CD4-positive, alpha-beta T cell treated with Interleukin-21 for 1 hour (primary cell): ENCODE results near the gene MUS81.

Source experiments
- DNase-seq: peaks from one replicate; pipeline ENCODE4 v3.0.0-alpha.2; 2020

The MUS81 gene

DNA sequence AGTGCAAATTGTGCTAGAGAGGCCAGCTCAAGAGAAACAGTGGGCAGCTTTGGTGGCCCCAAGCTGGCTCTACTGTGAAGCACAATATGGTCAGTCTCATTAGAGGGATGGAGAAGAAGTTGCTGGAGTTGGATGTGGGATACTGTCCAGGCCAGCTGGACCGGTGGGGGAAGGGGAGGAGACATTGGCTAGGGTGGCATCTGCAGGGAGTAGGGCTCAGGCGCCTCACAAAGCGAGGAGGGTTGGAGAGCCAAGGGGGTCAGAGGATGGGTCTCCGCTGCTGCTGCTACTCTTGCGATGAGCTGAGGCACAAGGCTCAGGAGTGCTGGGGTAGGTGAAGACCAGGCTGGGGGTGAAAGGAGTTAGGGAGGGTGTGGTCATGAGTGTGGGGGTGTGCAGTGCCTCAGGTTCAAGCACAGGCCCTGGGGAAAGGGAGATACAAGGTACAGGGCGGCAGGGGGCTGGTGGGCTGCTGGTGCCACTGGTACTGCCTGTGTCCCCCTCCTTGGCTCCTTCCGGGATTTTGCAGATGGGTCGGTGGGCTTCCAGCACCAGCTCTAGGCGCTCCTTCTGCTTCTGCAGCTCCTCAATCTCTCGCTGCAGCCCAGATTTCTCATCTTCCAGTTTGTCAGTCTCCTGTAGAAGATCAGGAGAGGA, 32.6 kb downstream of the MUS81 start:
- no peak for DNase-seq

DNA sequence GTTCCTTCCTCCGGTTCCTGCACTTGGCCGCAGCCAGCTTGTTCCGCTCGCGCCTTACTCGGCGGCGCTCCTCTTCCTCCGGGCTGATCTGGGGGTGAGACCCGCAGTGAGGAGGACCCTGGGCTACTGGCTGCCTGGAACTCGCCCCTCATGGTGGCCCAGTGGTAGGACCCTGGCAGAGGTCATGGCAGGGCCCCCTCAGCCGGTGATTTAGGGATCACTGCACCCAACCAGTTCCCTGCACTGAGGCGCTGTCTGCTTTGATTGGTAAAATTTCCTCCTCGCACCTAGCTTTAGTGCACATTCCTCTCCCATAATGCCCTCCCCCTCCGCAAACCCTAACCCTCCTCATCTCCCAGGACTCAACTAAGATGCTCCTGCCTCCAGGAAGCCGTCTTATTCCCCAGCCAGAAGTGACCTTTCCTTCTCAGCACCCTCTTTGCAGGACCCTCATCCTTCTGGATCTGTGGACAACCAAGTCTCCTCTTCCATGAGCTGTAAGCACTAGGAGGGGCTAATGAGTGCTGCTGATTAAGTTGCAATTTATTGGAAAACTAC, 33.9 kb downstream of the MUS81 start:
- DNase-seq, result peak; percentile 59

DNA sequence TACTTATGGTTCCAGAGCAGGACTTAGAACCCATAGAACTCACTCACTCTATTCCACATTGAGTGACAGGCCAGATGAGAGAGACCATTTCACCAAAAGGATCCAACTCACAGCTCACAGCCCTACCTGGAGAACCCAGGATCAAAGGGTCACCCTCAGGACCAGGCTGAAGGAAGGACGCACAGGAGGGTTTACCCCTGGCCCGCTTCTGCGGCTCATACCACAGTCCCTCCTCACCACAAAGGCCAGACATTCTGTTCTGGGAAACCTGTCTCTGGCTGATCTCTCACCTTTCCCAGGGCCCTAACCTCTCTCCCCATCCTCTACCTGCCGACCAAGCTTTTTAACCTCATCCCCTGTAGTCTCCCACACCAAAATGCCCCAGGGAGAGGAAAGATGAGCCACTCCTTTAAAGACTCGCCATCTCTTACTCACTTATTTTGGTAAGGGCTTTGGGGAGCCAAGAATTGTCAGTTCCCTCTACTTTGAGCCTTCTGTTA, 35.3 kb downstream of the MUS81 start:
- DNase-seq, result no peak

DNA sequence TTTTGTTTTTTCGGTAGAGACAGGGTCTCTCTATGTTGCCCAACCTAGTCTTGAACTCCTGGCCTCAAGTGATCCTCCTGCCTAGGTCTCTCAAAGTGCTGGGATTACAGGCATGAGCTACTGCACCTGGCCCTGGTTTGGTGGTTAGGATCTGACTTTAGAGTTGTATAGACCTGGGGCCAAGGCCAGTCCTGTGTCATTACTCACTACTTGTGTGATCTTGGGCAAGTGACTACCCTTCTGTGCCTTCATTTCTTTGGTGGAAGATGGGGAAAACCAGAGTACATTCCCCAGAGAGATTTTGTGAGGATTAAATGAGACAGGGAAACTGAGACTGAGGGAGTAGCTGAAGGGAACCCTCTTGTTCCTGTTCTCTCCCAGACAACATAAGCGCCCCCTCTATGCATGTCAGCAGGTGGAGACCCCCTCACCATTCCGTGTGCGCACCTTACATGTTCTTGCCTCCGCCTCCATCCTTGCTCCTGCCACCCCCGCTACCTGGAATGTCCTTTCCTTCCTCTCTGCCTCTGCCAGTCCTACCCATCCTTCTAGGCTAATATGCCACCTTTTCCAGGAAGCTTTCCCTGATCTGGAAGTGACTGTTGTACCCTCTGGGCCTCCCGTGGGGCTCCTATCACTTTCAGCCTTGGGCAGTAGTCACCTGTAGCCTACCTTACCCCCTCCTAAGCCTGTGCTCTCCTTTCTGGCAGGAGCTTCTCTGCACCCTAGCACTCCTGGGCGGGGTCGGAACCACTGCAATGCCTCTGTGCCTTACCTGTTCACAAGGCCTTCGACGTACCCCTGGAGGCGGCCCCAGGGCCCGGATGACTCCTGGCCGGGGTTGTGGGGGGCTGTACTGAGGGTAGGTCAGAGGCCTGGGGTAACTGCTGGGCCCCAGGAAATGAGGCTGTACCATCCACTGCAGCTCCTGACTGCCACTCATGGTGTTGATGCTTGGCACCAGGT, 36.1 kb downstream of the MUS81 start:
- DNase-seq, result no peak

DNA sequence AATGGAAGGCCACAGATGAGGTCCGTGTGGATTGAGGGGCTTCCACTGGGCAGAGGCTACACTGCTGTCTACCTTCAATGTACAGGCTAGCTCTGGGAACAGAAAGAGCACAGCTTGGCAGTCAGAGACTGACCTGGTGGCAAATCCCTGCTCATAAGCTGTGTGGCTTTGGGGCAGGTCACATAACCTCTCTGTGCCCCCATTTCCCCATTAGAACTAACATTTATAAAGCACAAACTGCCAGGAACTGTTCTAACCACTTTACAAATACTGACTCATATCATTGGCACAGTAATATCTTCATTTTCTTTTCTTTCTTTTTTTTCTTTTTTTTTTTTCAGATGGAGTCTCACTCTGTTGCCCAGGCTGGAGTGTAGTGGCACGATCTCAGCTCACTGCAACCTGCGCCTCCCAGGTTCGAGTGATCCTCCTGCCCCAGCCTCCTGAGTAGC, 36.8 kb downstream of the MUS81 start:
- DNase-seq, result no peak

DNA sequence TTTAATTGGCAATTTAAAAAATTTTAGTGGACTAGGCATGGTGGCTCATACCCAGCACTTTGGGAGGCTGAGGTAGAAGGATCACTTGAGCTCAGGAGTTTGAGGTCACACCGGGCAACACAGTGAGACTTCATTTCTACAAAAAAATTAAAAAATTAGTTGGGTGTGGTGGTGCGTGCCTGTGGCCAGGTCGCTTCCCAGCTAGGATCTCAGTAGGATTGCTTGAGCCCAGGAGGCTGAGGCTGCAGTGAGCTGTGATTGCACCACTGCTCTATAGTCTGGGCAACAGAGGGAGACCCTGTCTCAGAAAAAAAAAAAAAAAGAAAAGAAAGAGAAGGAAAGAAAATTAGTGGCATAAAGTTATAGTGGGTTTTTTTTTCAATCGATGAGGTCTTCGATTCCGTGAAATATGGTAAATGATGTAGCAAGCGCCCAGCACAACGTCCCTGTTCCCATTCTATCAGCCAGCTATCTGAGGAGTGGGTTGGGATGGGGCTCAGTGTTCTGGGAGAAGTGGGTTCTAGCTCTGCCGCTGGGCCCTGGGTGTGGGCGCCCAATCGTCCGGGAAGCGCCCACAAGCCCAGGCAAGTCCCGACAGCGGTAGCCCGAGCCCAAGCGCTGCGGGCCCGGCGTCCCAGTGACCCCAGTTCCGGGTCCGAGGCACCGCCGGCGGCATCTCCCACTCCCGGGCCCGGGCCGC, 38.6 kb downstream of the MUS81 start:
- no peak for DNase-seq

DNA sequence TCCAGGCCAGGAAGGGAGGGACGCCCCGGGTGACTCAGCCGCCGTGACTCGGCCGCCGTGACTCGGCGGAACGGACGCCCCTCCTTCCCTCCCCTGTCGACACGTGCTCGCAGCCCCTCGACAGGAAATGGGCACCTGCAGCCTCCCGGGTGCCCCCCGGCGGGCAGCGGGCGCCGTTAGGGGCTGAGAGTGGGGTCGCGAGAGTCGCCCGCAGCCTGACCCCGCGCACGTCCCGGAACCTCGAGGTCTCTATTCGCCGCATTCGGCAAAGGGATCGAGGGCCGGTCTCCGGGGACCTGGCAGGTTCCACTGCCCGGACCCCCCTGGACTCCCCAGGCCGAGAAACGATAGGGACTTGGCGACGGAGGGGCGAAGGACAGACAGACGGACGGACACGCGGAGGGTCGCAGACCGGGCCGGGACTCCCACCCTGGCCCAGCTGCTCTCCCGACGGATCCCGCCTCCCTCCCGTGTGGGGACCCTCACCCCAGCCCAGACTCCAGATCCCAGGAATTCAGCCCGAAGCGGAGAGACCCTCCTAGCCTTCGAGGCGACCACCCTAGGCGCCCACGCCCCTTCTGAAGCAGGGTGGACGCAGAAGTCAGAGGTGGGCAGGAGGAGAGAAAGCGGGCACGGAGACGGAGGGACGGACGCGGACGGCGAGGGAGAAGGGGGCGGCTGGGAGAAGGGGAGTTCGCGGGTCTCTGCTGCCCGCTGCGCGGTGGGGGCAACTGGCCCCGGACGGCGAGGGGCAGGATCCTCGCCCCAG, 39.3 kb downstream of the MUS81 start:
- DNase-seq, result peak; percentile 55

DNA sequence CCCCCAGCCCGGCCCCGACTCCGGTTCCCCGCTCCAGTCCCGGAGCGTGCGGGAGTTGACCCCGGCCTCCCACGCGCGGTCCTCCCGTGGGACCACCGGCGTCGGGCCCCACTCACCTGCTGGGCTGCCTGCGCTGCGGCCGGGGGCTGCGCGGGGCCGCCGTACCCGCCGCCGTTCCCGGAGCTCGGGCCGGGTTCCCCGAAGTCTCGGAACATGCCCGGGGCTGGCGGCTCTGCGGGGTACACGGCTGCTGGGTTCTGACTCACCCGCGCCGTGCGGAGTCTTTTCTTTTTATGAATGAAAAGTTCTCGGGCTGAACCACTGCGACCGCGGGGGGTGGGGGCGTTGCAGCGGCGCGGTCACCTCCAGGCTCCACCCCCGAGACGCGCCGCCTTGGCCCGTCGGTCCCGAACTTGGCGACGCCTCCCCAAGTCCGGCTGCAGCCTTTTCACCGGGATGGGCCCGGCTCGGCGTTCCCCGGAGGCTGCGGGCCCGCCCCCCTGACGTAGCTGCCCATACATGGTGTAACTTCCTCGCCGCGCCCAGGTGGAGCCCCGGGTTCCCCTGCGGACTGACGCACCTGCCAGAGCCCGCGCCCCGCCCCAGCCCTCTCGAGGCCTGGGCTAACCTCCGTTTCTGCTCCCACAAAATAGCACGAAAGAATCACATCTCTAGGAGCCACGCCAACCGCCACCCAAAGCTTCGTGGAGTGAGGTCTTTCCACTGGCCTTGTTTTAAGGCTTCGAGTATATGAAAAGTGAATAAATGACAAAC, 40.1 kb downstream of the MUS81 start, which contains the start of gene FOSL1:
FOSL1 (minus strand) TSS at position 264 of the 774 bp plus-strand sequence; CDS start at position 215, 49 bp downstream.
- DNase-seq, result peak; percentile 97

DNA sequence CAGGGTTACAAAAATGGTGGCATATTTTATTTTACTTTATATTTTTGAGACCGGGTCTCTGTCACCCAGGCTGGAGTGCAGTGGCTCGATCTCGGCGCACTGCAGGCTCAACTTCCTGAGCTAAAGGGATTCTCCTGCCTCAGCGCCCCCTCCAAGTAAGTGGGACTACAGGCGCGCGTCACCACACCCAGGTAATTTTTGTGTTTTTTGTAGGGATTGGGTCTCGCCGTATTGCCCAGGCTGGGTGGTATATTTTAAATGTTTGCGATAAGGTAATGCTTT, 40.6 kb downstream of the MUS81 start:
- no peak for DNase-seq

DNA sequence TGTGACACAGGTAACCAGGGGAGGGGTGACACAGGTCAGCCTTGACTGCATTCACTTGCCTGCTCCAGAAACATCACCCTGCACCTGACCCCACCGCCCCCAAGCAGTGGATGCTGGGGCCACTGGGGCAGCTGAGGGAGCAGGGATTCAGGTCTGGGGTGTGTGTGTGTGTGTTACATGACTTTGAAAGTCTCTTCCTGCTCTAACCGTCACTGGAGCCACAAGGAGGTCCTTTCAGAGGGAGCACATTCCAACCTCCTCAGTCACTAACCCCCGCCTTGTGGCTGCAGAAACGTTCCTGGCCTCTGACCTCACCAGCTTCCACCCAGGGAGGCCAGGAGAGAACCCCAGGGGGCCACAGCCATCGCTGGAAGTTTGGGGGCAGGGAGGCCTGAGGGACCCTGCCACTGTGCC, 42.8 kb downstream of the MUS81 start:
- no peak for DNase-seq

DNA sequence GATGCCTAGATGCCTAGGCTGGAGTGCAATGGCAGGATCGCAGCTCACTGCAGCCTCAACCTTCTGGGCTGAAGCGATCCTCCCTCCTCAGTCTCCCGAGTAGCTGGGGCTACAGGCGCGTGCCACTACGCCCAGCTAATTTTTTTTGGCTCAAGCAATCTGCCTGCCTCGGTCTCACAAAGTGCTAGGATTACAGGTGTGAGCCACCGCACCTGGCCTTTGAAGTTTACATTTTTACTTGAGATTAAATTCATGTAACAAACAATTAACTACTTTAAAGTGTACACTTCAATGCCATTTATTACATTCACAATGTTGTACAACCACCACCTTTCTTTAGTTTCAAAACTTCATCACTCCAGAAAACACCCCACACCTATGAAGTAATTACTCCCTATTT, 43.5 kb downstream of the MUS81 start:
- DNase-seq, result no peak

DNA sequence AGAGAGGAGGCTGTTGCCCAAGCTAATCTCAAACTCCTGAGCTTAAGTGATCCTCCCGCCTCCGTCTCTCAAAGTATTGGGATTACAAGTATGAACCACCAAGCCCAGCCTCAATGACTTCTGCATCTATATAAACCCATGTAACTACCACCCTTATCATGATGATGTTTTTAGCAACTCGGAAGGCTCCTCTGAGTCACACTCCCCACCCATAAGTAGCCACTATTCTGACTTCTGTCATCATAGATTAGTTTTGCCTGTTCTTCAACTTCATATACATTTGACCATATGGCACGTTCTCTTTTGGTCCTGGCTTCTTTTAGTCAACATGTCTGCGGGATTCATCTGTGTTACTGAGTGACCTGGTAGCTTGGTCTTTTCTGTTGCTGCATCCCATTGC, 46.4 kb downstream of the MUS81 start:
- DNase-seq, result no peak

DNA sequence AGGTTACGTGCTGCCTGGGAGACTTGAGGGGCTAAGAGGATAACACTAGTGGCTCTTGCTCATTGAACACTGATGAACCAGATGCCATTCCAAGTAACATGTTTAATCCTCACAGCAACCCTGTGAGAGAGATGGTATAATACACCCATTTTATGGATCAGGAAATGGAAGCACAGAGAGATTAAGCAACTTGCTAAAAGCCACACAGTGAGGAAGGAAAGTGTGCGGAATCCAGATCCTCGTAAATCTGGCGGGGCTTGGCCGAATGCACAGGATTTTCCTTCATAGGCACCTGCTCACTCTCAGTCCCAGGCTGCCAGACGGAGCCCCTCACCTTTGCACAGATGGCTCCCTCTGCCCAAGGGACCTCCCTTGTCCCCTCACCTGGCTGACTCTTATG, 47.6 kb downstream of the MUS81 start:
- no peak for DNase-seq

DNA sequence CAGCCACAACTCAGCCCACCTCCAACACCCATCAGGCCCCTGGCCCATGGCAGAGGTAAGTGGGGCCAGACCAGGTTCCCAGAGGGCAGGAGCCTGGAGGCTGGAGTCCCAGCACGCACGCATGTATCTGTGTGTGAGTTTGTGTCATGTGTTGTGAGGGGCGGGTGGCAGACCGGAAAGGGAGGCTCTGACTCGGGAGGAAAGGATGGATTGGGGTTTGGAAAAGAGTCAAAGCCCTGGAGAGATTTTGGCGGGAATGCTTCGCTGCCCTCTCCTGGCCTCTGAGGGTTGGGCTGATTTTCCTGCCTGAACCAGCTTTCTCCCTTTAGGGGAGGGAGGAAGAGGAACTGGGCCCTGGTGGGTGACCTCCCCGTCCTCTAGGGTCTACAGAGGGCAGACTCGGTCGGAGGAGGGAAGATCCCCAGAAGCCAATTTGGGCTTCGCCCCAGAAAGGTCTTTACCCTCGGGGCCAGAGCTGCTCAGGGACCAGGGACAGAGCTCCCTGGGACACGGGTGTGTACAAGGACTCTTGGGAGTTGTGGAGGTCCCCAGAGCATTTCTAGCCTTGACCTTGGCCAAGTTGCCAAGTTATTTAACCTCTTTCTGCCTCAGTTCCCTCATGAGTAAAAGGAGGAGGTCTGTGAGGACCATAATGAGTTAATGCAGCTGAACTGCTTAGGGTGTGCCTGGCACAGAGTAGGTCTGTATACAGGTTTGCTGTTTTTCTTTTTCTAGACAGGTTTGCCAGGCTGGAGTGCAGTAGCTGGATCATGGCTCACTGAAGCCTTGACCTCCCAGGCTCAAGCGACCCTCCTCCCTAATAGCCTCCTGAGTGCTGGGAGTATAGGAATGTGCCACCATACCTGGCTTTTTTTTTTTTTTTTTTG, 51.7 kb downstream of the MUS81 start:
- DNase-seq, result no peak

DNA sequence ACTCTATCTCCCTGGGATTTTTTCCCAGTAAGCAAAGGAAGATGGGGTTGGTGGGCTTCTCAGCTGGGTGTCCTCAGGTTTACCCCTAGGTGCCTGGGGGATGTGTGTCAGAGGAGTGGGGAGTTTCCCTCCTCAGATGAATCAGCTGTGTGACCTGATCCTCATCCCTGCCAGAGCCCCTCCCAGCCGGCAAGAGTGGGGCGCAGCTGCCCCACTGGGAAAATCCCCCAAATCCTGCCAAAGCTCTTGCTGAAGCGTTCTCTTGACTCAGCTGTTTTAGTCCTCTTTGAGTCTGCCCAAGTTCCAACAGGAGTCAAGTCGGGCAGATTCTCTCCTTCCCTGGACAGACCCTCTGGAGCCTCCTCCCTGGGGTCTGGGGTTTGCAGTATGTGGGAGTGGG, 52.6 kb downstream of the MUS81 start:
- DNase-seq, result no peak

DNA sequence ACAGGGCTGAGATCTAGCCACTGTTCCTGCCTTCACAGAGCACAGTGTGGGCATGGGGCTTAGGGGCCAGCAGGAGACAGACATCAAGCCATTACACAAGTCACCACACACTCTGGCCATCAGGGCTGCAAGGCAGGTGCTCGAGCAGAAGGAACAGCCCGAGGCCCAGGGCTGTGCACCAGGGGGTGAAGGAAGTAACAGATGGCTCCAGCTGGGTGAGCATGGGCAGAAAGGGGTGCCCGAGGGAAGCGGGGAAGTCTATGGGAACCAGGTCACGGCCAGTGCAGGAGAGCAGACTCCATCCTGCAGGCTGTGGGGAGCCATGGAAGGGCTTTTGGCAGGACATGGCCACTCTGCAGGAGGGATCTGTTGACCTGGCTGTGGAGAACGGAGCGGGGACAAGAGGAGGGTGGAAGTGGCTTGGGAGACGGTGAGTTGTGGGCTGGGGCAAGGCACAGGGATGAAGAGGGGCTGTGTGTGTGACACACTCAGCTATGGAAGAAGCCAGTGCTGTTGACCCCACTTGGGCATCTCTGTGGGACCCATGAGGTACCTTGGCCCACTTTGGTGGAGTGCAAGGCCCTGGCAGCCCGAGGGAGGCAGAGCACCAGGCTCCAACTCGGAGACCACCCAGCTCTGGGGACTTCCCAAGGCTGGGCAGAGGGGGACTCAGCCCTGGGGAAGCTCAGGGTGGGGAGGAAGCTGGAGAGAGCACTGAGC, 55.0 kb downstream of the MUS81 start:
- no peak for DNase-seq

DNA sequence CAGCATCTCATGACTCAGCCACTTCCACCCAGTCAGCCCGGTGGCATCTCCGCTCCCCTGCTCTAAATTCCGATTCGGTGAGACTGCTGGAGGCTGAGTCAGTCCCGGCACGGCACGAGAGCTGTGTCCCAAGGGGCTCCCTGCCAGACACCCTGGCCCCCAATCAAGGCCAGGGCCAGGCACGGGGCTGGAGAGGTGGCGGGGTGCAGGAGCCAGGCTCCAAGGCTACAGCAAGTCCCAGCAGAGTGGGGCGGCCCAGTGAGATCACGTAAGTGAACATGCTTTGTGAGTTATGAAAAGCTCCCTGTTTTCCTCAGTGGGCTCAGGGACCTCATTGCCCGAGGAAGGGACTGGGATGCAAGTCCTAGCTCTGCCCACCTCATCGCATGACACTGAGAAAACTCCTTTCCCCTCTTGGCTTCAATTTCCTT, 55.6 kb downstream of the MUS81 start:
- no peak for DNase-seq
